Measurements from ENCODE around the gene CLIC4.
"Not testable (repeated sequence)": the region's sequence is repeated elsewhere in the genome, so short reads cannot be mapped to it uniquely, and the experiment has no call there.

CLIC4 gene

GRCh38 chr1:24773618-24774017 lies 28.4 kb downstream of the CLIC4 start:
- DNase-seq (ENCODE audit: low spot score) = no peak

DNA sequence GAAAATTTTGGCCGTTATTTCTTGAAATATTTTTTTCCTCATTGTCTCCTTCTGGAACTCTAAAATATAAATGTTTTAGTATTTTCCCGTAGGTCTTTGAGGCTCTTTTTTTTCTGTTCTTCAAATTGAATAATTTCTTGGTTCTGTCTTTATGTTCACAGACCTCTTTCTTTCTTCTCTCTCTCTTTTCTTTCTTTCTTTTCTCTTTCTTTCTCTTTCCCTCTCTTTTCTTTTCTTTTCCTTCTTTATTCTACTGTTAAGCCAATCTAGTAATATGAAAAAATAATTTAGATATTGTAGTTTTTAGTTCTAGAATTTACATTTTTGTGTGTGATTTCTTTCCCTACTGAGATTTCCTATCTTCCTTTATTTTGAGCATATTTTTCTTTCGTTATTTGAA lies 30.1 kb downstream of the CLIC4 start:
- DNase-seq (ENCODE audit: low spot score) = no peak

DNA sequence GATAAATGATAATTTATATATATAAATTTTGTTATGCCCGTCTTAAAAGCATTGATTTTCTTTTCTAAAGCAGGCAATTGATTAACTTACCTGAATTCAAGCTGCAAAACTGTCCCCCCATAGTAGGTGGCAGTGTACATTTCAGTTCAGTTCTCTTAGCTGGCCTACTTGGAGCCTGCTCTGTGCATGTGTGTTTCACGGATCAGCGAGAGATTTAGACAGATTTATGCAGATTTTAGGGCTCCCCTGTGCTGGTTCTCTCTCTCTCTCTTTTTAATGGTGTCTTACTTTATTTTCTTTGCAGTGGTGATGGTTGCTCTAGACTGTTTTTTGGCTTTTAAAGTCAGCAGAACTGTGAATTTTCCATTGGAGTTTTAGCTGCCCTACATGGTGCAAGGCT lies 30.7 kb downstream of the CLIC4 start:
- no peak for DNase-seq (ENCODE audit: low spot score)

GRCh38 chr1:24776821-24777220 lies 31.6 kb downstream of the CLIC4 start:
- no peak for DNase-seq (ENCODE audit: low spot score)

DNA sequence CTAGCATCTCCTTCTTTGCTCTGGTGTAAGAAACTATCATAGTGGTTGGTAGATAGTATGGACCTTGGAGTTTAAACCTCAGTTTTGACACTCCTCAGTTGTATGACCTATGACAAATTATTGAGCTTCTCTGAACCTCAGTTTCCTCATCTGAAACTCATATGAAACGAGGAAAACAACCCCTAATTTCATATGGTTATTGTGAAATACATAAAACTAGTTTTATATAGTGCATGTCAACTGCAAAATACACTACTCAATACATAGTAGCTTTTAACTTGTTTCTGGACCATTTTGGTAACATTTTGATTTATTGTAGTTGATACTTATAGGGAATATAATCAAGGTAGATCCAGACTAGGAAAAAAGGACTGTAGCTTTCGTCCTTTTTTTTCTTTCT lies 32.9 kb downstream of the CLIC4 start:
- DNase-seq (ENCODE audit: low spot score) = no peak

DNA sequence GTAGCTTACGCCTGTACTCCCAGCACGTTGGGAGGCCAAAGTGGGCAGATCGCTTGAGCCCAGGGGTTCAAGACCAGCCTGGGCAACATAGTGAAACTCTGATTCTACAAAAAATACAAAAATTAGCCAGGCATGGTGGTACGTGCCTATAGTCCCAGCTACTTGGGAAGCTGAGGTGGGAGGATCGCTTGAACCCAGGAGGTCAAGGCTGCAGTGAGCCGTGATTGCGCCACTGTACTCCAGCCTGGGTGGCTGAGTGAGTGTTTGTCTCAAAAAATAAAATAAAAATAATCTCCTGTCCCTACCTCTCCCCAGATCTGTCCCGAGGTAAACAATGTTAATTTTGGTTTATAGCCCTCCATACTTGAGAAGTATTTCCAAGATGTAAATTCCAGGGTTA lies 34.0 kb downstream of the CLIC4 start:
- DNase-seq (ENCODE audit: low spot score) = not testable (repeated sequence)

- no peak for DNase-seq (ENCODE audit: low spot score)
Measured at GRCh38 chr1:24779689-24780464, 34.6 kb downstream of the CLIC4 start.

DNA sequence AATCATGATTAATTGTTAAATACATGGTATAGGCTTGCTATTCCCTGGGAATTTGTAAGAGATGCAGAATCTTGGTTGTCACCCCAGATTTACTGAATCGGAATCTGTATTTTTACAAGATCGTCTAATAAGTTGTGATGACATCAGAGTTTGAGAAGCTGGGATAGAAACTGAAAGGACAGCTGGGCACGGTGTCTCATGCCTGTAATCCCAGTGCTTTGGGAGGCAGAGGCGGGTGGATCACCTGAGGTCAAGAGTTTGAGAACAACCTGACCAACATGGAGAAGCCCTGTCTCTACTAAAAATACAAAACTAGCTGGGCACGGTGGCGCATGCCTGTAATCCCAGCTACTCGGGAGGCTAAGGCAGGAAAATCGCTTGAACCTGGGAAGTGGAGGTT lies 35.4 kb downstream of the CLIC4 start:
- DNase-seq (ENCODE audit: low spot score) = not testable (repeated sequence)

DNA sequence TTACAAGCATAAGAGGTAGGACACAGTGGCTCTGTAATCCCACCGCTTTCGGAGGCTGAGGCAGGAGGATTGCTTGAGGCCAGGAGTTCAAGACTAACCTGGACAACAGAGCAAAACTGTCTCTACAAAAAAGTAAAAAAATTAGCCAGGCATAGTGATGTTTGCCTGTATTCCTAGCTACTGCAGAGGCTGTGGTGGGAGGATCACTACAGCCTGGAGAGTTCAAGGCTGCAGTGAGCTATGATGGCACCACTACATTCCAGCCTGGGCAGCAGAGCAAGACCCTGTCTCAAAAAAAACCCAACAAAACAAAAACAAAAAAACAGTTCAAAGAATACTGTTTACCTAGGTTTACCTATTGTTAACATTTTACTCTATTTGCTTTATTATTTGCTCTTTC lies 37.4 kb downstream of the CLIC4 start:
- DNase-seq (ENCODE audit: low spot score) = no peak

GRCh38 chr1:24783713-24784112 lies 38.5 kb downstream of the CLIC4 start:
- no peak for DNase-seq (ENCODE audit: low spot score)

DNA sequence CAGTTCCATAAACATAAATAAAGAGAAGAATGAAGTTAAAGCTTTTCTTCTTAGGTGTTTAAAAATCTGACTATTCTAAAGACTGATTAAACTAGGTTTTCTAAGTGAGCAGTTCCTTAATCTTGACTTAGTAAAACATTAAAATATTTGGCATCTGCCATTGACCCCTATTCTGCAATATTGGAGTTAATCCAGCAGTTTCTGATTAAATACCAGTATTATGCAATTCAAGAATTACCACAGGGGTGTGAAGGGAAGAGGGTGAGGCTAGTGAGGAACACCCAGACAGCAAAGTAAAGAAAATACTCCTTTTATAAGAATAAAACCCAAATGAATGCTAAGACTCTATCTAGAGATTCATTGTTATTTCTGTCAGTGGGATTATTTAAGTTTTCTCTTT lies 40.9 kb downstream of the CLIC4 start:
- no peak for DNase-seq (ENCODE audit: low spot score)

DNA sequence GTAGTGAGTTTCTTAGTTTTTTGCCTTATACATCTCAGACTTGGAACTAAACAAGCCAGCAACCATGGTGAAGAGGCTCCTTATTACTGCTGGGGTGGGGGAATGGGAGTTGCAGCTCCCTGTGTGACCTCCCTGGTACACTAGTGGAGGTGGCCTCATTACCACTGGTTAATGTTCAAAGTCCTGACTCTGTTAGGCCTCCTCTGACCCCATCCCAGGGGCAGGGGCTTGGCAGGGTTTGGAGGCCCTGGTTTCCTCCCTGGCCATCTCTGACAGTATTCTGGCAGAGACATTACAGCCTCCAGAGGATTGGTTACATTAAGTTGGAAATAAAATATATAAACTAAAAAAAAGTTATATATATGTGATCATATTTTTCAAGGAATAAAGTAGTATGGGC lies 45.2 kb downstream of the CLIC4 start:
- no peak for DNase-seq (ENCODE audit: low spot score)

- DNase-seq (ENCODE audit: low spot score) = no peak
Measured at GRCh38 chr1:24793447-24794129, 48.3 kb downstream of the CLIC4 start.

DNA sequence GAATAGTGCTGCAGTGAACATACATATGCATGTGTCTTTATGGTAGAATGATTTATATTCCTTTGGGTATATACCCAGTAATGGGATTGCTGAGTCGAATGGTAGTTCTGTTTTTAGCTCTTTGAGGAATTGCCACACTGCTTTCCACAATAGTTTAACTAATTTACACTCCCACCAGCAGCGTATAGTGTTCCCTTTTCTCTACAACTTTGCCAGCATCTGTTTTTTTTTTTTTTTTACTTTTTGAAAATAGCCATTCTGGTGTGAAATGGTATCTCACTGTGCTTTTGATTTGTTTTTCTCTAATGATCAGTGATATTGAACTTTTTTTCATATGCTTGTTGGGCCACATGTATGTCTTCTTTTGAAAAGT lies 48.9 kb downstream of the CLIC4 start:
- DNase-seq (ENCODE audit: low spot score) = not testable (repeated sequence)

DNA sequence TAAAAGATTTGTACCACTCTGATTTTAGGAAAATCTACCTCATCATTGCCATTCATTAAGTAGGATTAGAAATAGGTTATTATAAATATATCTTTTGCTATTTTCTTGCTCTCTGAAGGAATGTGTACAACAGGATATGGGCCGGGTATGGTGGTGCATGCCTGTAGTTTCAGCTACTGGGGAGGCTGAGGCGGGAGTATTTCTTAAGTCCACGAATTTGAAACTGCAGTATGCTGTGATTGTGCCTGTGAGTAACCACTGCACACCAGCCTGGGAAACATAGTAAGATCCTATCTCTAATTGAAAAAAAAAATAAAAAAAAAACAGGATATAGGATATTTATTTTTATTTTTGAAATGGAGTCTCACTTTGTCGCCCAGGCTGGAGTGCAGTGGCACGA lies 50.0 kb downstream of the CLIC4 start:
- no peak for DNase-seq (ENCODE audit: low spot score)

GRCh38 chr1:24796524-24796923 lies 51.3 kb downstream of the CLIC4 start:
- no peak for DNase-seq (ENCODE audit: low spot score)

- not testable (repeated sequence) for DNase-seq (ENCODE audit: low spot score)
Measured at GRCh38 chr1:24799242-24799641, 54.0 kb downstream of the CLIC4 start.

DNA sequence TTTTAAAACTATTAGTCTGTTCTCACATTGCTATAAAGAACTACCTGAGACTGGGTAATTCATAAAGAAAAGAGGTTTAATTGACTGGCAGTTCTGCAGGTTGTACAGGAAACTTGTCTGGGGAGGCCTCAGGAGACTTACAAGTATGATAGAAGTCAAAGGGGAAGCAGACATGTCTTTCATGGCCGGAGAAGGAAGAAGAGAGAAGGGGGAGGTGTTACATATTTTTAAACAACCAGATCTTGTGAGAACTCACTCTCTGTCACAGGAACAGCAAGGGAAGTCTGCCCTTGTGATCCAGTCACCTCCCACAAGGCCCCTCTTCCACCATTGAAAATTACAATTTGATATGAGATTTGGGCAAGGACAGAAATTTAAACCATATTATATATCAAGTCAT lies 55.9 kb downstream of the CLIC4 start:
- DNase-seq (ENCODE audit: low spot score) = no peak

DNA sequence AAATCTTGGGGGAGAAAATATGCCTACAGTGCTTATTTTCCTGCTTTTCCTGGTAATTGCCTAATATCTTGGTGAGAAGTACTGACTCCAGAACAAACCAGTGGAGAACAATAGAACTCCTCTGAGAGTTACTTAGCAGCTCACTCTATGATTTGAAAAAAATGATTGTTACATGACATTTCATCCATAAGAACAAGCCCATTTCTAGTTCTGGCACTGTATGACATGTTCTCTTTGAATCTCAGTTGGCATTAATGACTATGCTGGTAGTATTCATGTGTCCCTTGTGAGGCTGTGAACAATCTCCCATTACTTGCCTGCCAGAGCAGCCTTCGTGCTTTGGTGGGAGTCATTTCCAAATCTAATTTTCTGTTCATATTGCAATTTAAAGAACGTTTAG lies 58.0 kb downstream of the CLIC4 start:
- peak; percentile 87 for DNase-seq (ENCODE audit: low spot score)

GRCh38 chr1:24803987-24804530 lies 58.8 kb downstream of the CLIC4 start:
- DNase-seq (ENCODE audit: low spot score) = no peak

GRCh38 chr1:24805534-24806301 lies 60.5 kb downstream of the CLIC4 start:
- no peak for DNase-seq (ENCODE audit: low spot score)

DNA sequence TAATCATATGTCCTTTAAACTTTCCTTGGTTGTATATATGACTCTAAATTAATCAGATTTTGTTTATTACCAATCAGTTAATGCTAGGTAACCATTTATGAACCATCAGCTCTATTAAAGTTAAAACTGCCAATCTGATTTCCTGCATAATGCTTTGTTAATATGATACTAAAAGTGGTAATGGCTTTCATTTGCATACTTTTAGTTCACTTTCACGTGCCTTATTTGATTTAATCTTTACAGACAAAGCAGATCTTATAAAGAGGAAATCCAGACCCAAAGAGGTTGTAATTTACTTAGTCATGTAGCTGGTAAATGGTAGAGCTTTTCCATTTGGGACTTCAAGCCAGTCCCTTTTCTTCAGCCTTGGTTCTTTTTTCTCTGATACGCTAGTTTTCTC lies 61.3 kb downstream of the CLIC4 start:
- DNase-seq (ENCODE audit: low spot score) = no peak

- DNase-seq (ENCODE audit: low spot score) = not testable (repeated sequence)
Measured at GRCh38 chr1:24811494-24811893, 66.2 kb downstream of the CLIC4 start.

Measured in globus pallidus (tissue), 1 donor.